ENCODE measurements around the gene EFHC1. TPM values are rescaled to one million over a fixed set of nuclear protein-coding genes. Genes with fewer than 3 reads are reported as not detected.

EFHC1 gene
- total RNA-seq, 1 experiment from 2014 or later = 9.1 TPM

- no peak for DNase-seq (ENCODE audit: low spot score)
These were observed 118.2 kb downstream of the EFHC1 start for GRCh38 chr6:52538252-52538900.

- no peak for DNase-seq (ENCODE audit: low spot score)
These were observed 118.8 kb downstream of the EFHC1 start for GRCh38 chr6:52538901-52539354.

- no peak for DNase-seq (ENCODE audit: low spot score)
These were observed 119.5 kb downstream of the EFHC1 start for GRCh38 chr6:52539607-52540006.

- no peak for DNase-seq (ENCODE audit: low spot score)
These were observed 120.3 kb downstream of the EFHC1 start for GRCh38 chr6:52540286-52540902.

- no peak for DNase-seq (ENCODE audit: low spot score)
These were observed 121.0 kb downstream of the EFHC1 start for GRCh38 chr6:52541135-52541534.

GRCh38 chr6:52543262-52543661, 123.1 kb downstream of the EFHC1 start:
- no peak for DNase-seq (ENCODE audit: low spot score)

GRCh38 chr6:52543729-52544601, 123.8 kb downstream of the EFHC1 start:
- DNase-seq (ENCODE audit: low spot score) = no peak

GRCh38 chr6:52544602-52545405, 124.7 kb downstream of the EFHC1 start:
- no peak for DNase-seq (ENCODE audit: low spot score)

- no peak for DNase-seq (ENCODE audit: low spot score)
These were observed 125.4 kb downstream of the EFHC1 start for GRCh38 chr6:52545406-52546119.

GRCh38 chr6:52546192-52546591, 126.0 kb downstream of the EFHC1 start:
- DNase-seq (ENCODE audit: low spot score) = no peak

GRCh38 chr6:52546678-52547077, 126.5 kb downstream of the EFHC1 start:
- no peak for DNase-seq (ENCODE audit: low spot score)

- no peak for DNase-seq (ENCODE audit: low spot score)
These were observed 127.7 kb downstream of the EFHC1 start for GRCh38 chr6:52547647-52548352.

- DNase-seq (ENCODE audit: low spot score) = no peak
These were observed 128.2 kb downstream of the EFHC1 start for GRCh38 chr6:52548353-52548713.

GRCh38 chr6:52548999-52549398, 128.9 kb downstream of the EFHC1 start:
- no peak for DNase-seq (ENCODE audit: low spot score)

- no peak for DNase-seq (ENCODE audit: low spot score)
These were observed 129.3 kb downstream of the EFHC1 start for GRCh38 chr6:52549428-52549827.

GRCh38 chr6:52550014-52550575, 130.0 kb downstream of the EFHC1 start:
- DNase-seq (ENCODE audit: low spot score) = no peak

GRCh38 chr6:52550870-52551269, 130.7 kb downstream of the EFHC1 start:
- no peak for DNase-seq (ENCODE audit: low spot score)

- peak; percentile 11 for DNase-seq (ENCODE audit: low spot score)
These were observed 131.5 kb downstream of the EFHC1 start for GRCh38 chr6:52551483-52552277.

- DNase-seq (ENCODE audit: low spot score) = no peak
These were observed 132.1 kb downstream of the EFHC1 start for GRCh38 chr6:52552278-52552643.

All from HT-29 (cell line).